HEK293 (cell line): ENCODE data around the gene TEAD1.
"Not testable (repeated sequence)": the region's sequence is repeated elsewhere in the genome, so short reads cannot be mapped to it uniquely, and the experiment has no call there.

Source experiments
- CTCF ChIA-PET: fragments of 350-600 bp; formaldehyde crosslinking; extraction: SDS; loops from one replicate; lab custom pipeline; 2021; ENCODE audit warnings: antibody characterized with exemption; lab: Yijun Ruan, JAX
- POLR2A ChIA-PET: fragments of 300-600 bp; formaldehyde crosslinking; extraction: SDS; loops from one replicate; lab custom pipeline; 2020; ENCODE audit warnings: antibody characterized with exemption, inconsistent platforms; lab: Yijun Ruan, JAX
- H3K27ac ChIP-seq: fragments of 200-500 bp; sonication (Bioruptor generic); 2 replicates; pipeline ENCODE4 v1.5.1; 2014; ENCODE audit warnings: low read depth, low read length, control low read depth, inconsistent platforms; ENCODE audit errors: extremely low read depth
- H3K36me3 ChIP-seq, 2 experiments: fragments of 200-500 bp in 1 of 2; sonication (Bioruptor generic) in 1 of 2; 1 replicate in 1 of 2; 2 replicates in 1 of 2; pipeline ENCODE4 v1.5.1; 2014 to 2017; ENCODE audit warnings: inconsistent platforms in 2 of 2, low read length in 2 of 2; ENCODE audit not compliant: control insufficient read depth in 2 of 2, insufficient read depth in 1 of 2
- H3K4me1 ChIP-seq: fragments of 200-500 bp; sonication (Bioruptor generic); 2 replicates; pipeline ENCODE4 v1.5.1; 2014; ENCODE audit warnings: mild to moderate bottlenecking, low read length, inconsistent platforms; ENCODE audit not compliant: control insufficient read depth, insufficient read depth
- H3K4me3 ChIP-seq: 2 replicates; pipeline ENCODE4 v1.5.1; 2011; ENCODE audit warnings: low read depth, mild to moderate bottlenecking, control low read depth, low read length, moderate library complexity
- H3K9me3 ChIP-seq: fragments of 200-500 bp; sonication (Bioruptor generic); 2 replicates; pipeline ENCODE4 v1.5.1; 2014; ENCODE audit warnings: low read depth, low read length, inconsistent platforms; ENCODE audit not compliant: control insufficient read depth, insufficient read depth
- ELK4 ChIP-seq: IDR thresholded peaks from 2 replicates; pipeline ENCODE4 v1.6.1; 2011; ENCODE audit warnings: mild to moderate bottlenecking, low read depth, low read length, borderline replicate concordance
- KLF10 ChIP-seq: fragments of 450-650 bp; IDR thresholded peaks from 2 replicates; pipeline ENCODE4 v1.5.1; 2018; ENCODE audit warnings: missing biosample characterization, mild to moderate bottlenecking, missing genetic modification characterization
- REST ChIP-seq: fragments of 450-650 bp; formaldehyde crosslinking; IDR thresholded peaks from 2 replicates; pipeline ENCODE4 v1.5.1; 2016; ENCODE audit warnings: missing biosample characterization, missing genetic modification characterization
- SALL2 ChIP-seq: fragments of 450-650 bp; formaldehyde crosslinking; IDR thresholded peaks from 2 replicates; pipeline ENCODE4 v1.5.0; 2017; ENCODE audit warnings: missing biosample characterization, mild to moderate bottlenecking, missing genetic modification characterization, borderline replicate concordance
- TRIM28 ChIP-seq: IDR thresholded peaks from 2 replicates; pipeline ENCODE4 v1.6.1; 2011; ENCODE audit warnings: low read length, control low read depth, borderline replicate concordance
- YY2 ChIP-seq: fragments of 450-650 bp; formaldehyde crosslinking; IDR thresholded peaks from 2 replicates; pipeline ENCODE4 v1.5.1; 2016; ENCODE audit warnings: missing biosample characterization, missing genetic modification characterization
- ZBTB1 ChIP-seq: fragments of 450-650 bp; formaldehyde crosslinking; IDR thresholded peaks from 2 replicates; pipeline ENCODE4 v1.5.1; 2016; ENCODE audit warnings: missing biosample characterization, missing genetic modification characterization
- ZBTB21 ChIP-seq: fragments of 450-650 bp; formaldehyde crosslinking; IDR thresholded peaks from 2 replicates; pipeline ENCODE4 v1.5.1; 2017; ENCODE audit warnings: missing biosample characterization, missing genetic modification characterization
- ZBTB26 ChIP-seq: fragments of 450-650 bp; formaldehyde crosslinking; optimal IDR thresholded peaks from 2 replicates; pipeline ENCODE3; 2016; ENCODE audit warnings: missing biosample characterization, mild to moderate bottlenecking, missing genetic modification characterization
- ZNF148 ChIP-seq: fragments of 450-650 bp; formaldehyde crosslinking; IDR thresholded peaks from 2 replicates; pipeline ENCODE4 v1.5.0; 2017; ENCODE audit warnings: missing biosample characterization, missing genetic modification characterization, borderline replicate concordance
- ZNF214 ChIP-seq: fragments of 450-650 bp; formaldehyde crosslinking; IDR thresholded peaks from 2 replicates; pipeline ENCODE4 v1.5.1; 2017; ENCODE audit warnings: missing biosample characterization, mild to moderate bottlenecking, missing genetic modification characterization, borderline replicate concordance
- ZNF23 ChIP-seq: fragments of 450-650 bp; formaldehyde crosslinking; IDR thresholded peaks from 2 replicates; pipeline ENCODE4 v1.5.1; 2016; ENCODE audit warnings: missing biosample characterization, missing genetic modification characterization, borderline replicate concordance
- ZNF24 ChIP-seq: fragments of 450-650 bp; formaldehyde crosslinking; IDR thresholded peaks from 2 replicates; pipeline ENCODE4 v1.5.1; 2016; ENCODE audit warnings: missing biosample characterization, missing genetic modification characterization
- ZNF362 ChIP-seq: fragments of 450-650 bp; formaldehyde crosslinking; IDR thresholded peaks from 2 replicates; pipeline ENCODE4 v1.5.1; 2016; ENCODE audit warnings: missing biosample characterization, missing genetic modification characterization
- ZNF398 ChIP-seq: fragments of 450-650 bp; formaldehyde crosslinking; IDR thresholded peaks from 2 replicates; pipeline ENCODE4 v1.5.1; 2017; ENCODE audit warnings: missing biosample characterization, missing genetic modification characterization
- ZNF596 ChIP-seq: fragments of 450-650 bp; IDR thresholded peaks from 2 replicates; pipeline ENCODE4 v1.5.0; 2018; ENCODE audit warnings: missing biosample characterization, mild to moderate bottlenecking, missing genetic modification characterization, moderate library complexity
- ZNF747 ChIP-seq: fragments of 450-650 bp; formaldehyde crosslinking; IDR thresholded peaks from 2 replicates; pipeline ENCODE4 v1.5.1; 2016; ENCODE audit warnings: missing biosample characterization, missing genetic modification characterization
- ZNF776 ChIP-seq: fragments of 450-650 bp; formaldehyde crosslinking; IDR thresholded peaks from 2 replicates; pipeline ENCODE4 v1.5.0; 2017; ENCODE audit warnings: missing biosample characterization, missing genetic modification characterization, borderline replicate concordance
- ZNF777 ChIP-seq: fragments of 450-650 bp; formaldehyde crosslinking; IDR thresholded peaks from 2 replicates; pipeline ENCODE4 v1.5.1; 2017; ENCODE audit warnings: missing biosample characterization, missing genetic modification characterization, borderline replicate concordance
- ZNF792 ChIP-seq: fragments of 450-650 bp; formaldehyde crosslinking; IDR thresholded peaks from 2 replicates; pipeline ENCODE4 v1.5.1; 2016; ENCODE audit warnings: missing biosample characterization, missing genetic modification characterization

TEAD1 gene

GRCh38 chr11:12758117-12758516 lies 83.9 kb downstream of the TEAD1 start:
- peaks cover 17% of the 10 kb centered on the region for H3K4me1 ChIP-seq
- POLR2A ChIA-PET, H3K4me3 ChIP-seq, H3K27ac ChIP-seq, H3K36me3 ChIP-seq, H3K9me3 ChIP-seq: not testable (repeated sequence)
- TF ChIP-seq ZNF362 (tag by site-specific recombination), result peak; percentile 72; the same call in 1 of the 2 replicates
- CTCF ChIA-PET, result interaction anchor here (0.6 kb wide), 1 partner anchor 21 kb away, joined by 3 read pairs; no protein-coding TSS in a partner anchor

- no peak for TF ChIP-seq ZNF214 (tag by site-specific recombination)
- no peak for TF ChIP-seq ZNF398 (tag by site-specific recombination)
- no peak for TF ChIP-seq ZNF776 (tag by site-specific recombination)
- TF ChIP-seq ZNF792 (tag by site-specific recombination), result no peak
- TF ChIP-seq ZBTB21 (tag by site-specific recombination), result no peak
- no peak for TF ChIP-seq ZNF24 (tag by site-specific recombination)
- no peak for TF ChIP-seq ZNF148
- no peak for TF ChIP-seq ZNF777 (tag by site-specific recombination)
- no peak for TF ChIP-seq KLF10 (tag by site-specific recombination)
- no peak for TF ChIP-seq SALL2
- no peak for TF ChIP-seq ELK4
- no peak for TF ChIP-seq ZNF747 (tag by site-specific recombination)
- no peak for TF ChIP-seq TRIM28
- TF ChIP-seq YY2, result no peak
- Histone ChIP-seq H3K4me1 (peaks cover 12% of the 10 kb centered on the region), H3K4me3 (no peak overlapping the region), H3K9me3 (no peaks in the 10 kb centered on the region), H3K27ac (no peak overlapping the region), H3K36me3 (peaks cover 0 to 19% of the 10 kb centered on the region in 2 experiments; a peak in 1 of 3 replicates)
- POLR2A ChIA-PET, result no interaction called here
- CTCF ChIA-PET, result interaction anchor here (0.5 to 1.4 kb wide), 5 partner anchors 14 to 334 kb away, joined by 3 to 6 read pairs (median 3); no protein-coding TSS in a partner anchor
Observed at GRCh38 chr11:12761029-12761428, 86.8 kb downstream of the TEAD1 start.

GRCh38 chr11:12762278-12762677 lies 88.1 kb downstream of the TEAD1 start:
- ChIA-PET CTCF (interaction anchor here (0.5 kb wide), 1 partner anchor 52 kb away, joined by 7 read pairs; no protein-coding TSS in a partner anchor), POLR2A (no interaction called here)
- H3K4me1 ChIP-seq, result peaks cover 12% of the 10 kb centered on the region
- peaks cover 0 to 27% of the 10 kb centered on the region in 2 experiments; a peak in 1 of 3 replicates for H3K36me3 ChIP-seq
- no peak overlapping the region for H3K27ac ChIP-seq
- H3K4me3 ChIP-seq, result no peak overlapping the region
- no peaks in the 10 kb centered on the region for H3K9me3 ChIP-seq
- TF ChIP-seq ZNF23 (tag by site-specific recombination) (no peak), ZNF596 (tag by site-specific recombination) (no peak), ZBTB1 (tag by site-specific recombination) (no peak), KLF10 (tag by site-specific recombination) (no peak), ZBTB26 (tag by site-specific recombination) (no peak), REST (tag by site-specific recombination) (no peak)
